ENCODE measurements around the gene GRIA2.

- TF ChIP-seq CTCF (IDR thresholded peaks at IDR 0.05; ENCODE audit: low read length) (no peak), EZH2 (IDR thresholded peaks at IDR 0.05; ENCODE audit: borderline replicate concordance, low read length) (no peak)
These were observed 66.9 kb downstream of the GRIA2 start for GRCh38 chr4:157287445-157287844.

All from OCI-LY1 (cell line).